Calu3 (cell line): ENCODE results near the gene UST. TPM values are rescaled to one million over a fixed set of nuclear protein-coding genes. Genes with fewer than 3 reads are reported as not detected.

ENCODE experiments used
- BruUV-seq: library from RNA; stranded (reverse); fragments of 400-500 nt; replicated peaks from 2 replicates; lab custom pipeline; 2021; lab: Mats Ljungman, UMichigan
- CTCF ChIA-PET: fragments of 300-600 bp; sonication (Branson Sonifier 250); formaldehyde crosslinking; loops from one replicate; lab custom pipeline; 2022; ENCODE audit warnings: antibody characterized with exemption; lab: Charles Lee
- DNase-seq: peaks from one replicate; pipeline ENCODE4 v3.0.0; 2022
- H3K27ac Mint-ChIP-seq: one replicate; pipeline ENCODE4 v1.8.0; 2022; ENCODE audit warnings: mixed read lengths; ENCODE audit not compliant: unreplicated experiment
- H3K27me3 Mint-ChIP-seq: one replicate; pipeline ENCODE4 v1.8.0; 2022; ENCODE audit warnings: mixed read lengths; ENCODE audit not compliant: unreplicated experiment
- H3K36me3 Mint-ChIP-seq: one replicate; pipeline ENCODE4 v1.8.0; 2022; ENCODE audit warnings: mild to moderate bottlenecking, moderate library complexity, mixed read lengths; ENCODE audit not compliant: insufficient read depth, unreplicated experiment
- H3K4me1 Mint-ChIP-seq: one replicate; pipeline ENCODE4 v1.8.0; 2022; ENCODE audit warnings: mild to moderate bottlenecking, low read depth, mixed read lengths; ENCODE audit not compliant: unreplicated experiment
- H3K4me3 Mint-ChIP-seq: one replicate; pipeline ENCODE4 v1.8.0; 2022; ENCODE audit warnings: mild to moderate bottlenecking, low read depth, moderate library complexity, mixed read lengths; ENCODE audit not compliant: unreplicated experiment
- H3K9me3 Mint-ChIP-seq: one replicate; pipeline ENCODE4 v1.8.0; 2022; ENCODE audit warnings: low read depth, mixed read lengths; ENCODE audit not compliant: unreplicated experiment
- CTCF ChIP-seq: fragments of 200-600 bp; IDR thresholded peaks from one replicate; pipeline ENCODE4 v1.8.0; 2022; ENCODE audit warnings: antibody characterized with exemption; ENCODE audit not compliant: unreplicated experiment
- intact Hi-C: fragments of 100-400 bp; cut with micrococcal nuclease; formaldehyde crosslinking; loops from one replicate; pipeline ENCODE4 v1.10.0; 2022; ENCODE audit not compliant: unreplicated experiment
- total RNA-seq: library from RNA; stranded (reverse); gene quantifications from 2 replicates; pipeline ENCODE4 v1.2.3, GENCODE V29; 2022

Gene UST
- total RNA-seq, 1 experiment from 2014 or later = 2.4 TPM

DNA sequence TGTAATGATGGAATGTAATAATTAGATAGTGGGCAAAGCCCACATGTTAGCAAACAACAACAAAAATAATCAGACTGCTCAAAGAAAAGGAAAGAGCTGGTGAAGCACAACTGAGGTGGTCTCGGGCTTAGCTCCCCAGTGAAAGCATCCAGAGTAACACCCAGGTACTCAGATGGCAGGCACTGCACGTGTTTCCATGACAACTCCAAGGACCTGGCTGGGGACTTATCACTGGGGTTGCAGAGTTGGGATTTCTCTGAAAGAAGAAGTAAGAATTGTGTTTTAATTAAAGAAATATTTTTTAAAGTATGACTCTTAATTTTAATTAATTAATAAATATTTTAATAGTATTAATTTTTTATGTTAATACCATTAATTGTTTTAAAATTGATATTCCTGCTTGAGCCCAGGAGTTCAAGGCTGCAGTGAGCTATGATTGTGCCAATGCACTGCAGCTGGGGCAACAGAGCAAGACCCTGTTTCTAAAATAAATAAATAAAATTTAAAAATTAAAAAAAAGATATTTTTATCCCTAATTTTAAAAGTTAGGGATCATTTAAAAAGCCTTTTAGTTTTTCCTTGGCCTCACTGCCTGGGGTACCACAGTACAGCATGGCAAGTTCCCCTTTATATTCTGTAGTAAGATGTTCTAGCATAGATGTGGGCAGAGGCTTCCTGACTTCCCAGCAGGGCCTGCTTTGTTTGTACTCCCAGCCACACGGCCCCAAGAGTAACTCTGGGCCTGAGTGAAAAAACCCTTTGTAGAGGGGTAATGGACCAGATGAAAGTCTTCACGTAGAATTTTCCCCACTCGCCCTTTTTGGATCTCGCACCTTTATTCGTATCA lies 42.2 kb upstream of the UST start:
- Mint-ChIP-seq H3K4me3 (no peak overlapping the region), H3K9me3 (no peaks in the 10 kb centered on the region), H3K36me3 (no peaks in the 10 kb centered on the region), H3K4me1 (no peaks in the 10 kb centered on the region), H3K27me3 (no peaks in the 10 kb centered on the region), H3K27ac (no peak overlapping the region)
- CTCF ChIA-PET = interaction anchor here (0.7 kb wide), 1 partner anchor 127 kb away, joined by 3 read pairs; no protein-coding TSS in a partner anchor
- no TSS peak for BruUV-seq
- DNase-seq = no peak
- no peak for TF ChIP-seq CTCF
- intact Hi-C loops = no loop called here

- CTCF ChIA-PET = no interaction called here
These were observed 38.1 kb upstream of the UST start for GRCh38 chr6:148708707-148709106.

GRCh38 chr6:148709577-148709976 lies 37.3 kb upstream of the UST start:
- TF ChIP-seq CTCF = no peak
- intact Hi-C loops = no loop called here
- H3K9me3 Mint-ChIP-seq = peaks cover 3% of the 10 kb centered on the region

More at GRCh38 chr6:148708707-148709106, 38.1 kb upstream of the UST start:
- no peaks in the 10 kb centered on the region for H3K27me3 Mint-ChIP-seq
- H3K9me3 Mint-ChIP-seq = peaks cover 3% of the 10 kb centered on the region
- no peak overlapping the region for H3K4me3 Mint-ChIP-seq
- no peaks in the 10 kb centered on the region for H3K4me1 Mint-ChIP-seq
- no peak overlapping the region for H3K27ac Mint-ChIP-seq
- DNase-seq = no peak
- TF ChIP-seq CTCF = no peak
- H3K36me3 Mint-ChIP-seq = no peaks in the 10 kb centered on the region
- BruUV-seq = no TSS peak
- intact Hi-C loops = no loop called here

GRCh38 chr6:148711833-148712654 lies 34.8 kb upstream of the UST start:
- no peak for TF ChIP-seq CTCF
- intact Hi-C loops = no loop called here
- BruUV-seq = no TSS peak
- DNase-seq = no peak
- Mint-ChIP-seq H3K27me3 (no peaks in the 10 kb centered on the region), H3K36me3 (no peaks in the 10 kb centered on the region), H3K4me3 (no peak overlapping the region), H3K9me3 (peaks cover 3% of the 10 kb centered on the region), H3K27ac (no peak overlapping the region), H3K4me1 (no peaks in the 10 kb centered on the region)
- CTCF ChIA-PET = no interaction called here

More at GRCh38 chr6:148709577-148709976, 37.3 kb upstream of the UST start:
- no peak overlapping the region for H3K27ac Mint-ChIP-seq
- H3K27me3 Mint-ChIP-seq = no peaks in the 10 kb centered on the region
- CTCF ChIA-PET = interaction anchor here (0.7 kb wide), 1 partner anchor 34 kb away, joined by 4 read pairs; no protein-coding TSS in a partner anchor
- no peak overlapping the region for H3K4me3 Mint-ChIP-seq
- no peaks in the 10 kb centered on the region for H3K4me1 Mint-ChIP-seq
- BruUV-seq = no TSS peak
- DNase-seq = no peak
- no peaks in the 10 kb centered on the region for H3K36me3 Mint-ChIP-seq
